Measurements from ENCODE around the gene FOXF2. TPM values are rescaled to one million over a fixed set of nuclear protein-coding genes. Genes with fewer than 3 reads are reported as not detected.

The FOXF2 gene
- total and polyA plus RNA-seq, 2 of the 13 experiments (the other 11 are each of a cell fraction or from before 2014, with no cell fraction given): not detected

DNA sequence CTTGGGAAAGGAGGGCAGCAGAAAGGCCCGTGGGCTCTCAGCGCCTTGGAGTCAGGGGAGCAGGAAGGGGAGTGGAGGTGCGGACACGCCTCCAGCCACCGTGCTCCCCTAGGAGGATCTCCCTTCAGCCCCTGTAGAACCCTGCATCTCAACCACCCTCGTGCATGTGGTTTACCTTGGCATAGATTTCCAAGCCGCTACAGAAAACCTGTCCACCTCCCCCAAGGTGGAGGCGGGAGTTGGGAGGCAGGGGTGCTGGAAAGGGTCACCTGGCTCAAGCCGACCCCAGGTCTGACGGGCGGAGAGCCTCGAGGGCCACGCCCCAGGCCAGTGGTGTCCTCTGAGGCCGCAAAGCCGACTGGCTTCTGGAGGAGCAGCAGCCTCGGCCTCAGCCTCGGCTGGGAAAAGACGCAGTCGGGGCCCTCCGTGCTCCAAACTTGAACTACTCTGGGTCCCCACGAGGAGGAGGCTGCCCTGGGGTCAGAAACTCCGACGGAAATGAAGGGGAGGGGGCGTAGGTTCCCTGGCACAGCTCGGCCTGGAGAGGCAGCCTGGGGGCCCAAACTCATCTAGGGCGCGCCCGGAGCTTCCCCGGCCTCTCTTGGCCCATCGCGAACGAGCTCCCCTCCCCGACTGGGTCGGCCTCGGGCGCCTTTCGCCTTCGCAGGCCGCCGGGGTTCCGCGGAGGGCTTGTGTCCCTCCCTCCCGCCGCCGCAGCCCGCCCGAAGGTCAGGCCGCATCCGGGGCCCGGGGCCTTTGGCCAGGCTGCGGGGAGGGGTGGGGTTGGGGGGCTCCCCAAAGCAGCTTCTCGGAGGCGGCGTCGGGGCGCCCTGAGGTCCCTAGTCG lies 6.3 kb upstream of the FOXF2 start (continued):
- TF ChIP-seq EZH2 (conservative IDR thresholded peaks at IDR 0.05; ENCODE audit: low read depth, low read length): peak; percentile 69; the same call in 1 of the 2 replicates
- no peak for TF ChIP-seq PAX8 (CRISPR knock-in tag; IDR thresholded peaks at IDR 0.05; ENCODE audit: borderline replicate concordance)
- no peak for TF ChIP-seq ZNF207 (IDR thresholded peaks at IDR 0.05; ENCODE audit: borderline replicate concordance)

DNA sequence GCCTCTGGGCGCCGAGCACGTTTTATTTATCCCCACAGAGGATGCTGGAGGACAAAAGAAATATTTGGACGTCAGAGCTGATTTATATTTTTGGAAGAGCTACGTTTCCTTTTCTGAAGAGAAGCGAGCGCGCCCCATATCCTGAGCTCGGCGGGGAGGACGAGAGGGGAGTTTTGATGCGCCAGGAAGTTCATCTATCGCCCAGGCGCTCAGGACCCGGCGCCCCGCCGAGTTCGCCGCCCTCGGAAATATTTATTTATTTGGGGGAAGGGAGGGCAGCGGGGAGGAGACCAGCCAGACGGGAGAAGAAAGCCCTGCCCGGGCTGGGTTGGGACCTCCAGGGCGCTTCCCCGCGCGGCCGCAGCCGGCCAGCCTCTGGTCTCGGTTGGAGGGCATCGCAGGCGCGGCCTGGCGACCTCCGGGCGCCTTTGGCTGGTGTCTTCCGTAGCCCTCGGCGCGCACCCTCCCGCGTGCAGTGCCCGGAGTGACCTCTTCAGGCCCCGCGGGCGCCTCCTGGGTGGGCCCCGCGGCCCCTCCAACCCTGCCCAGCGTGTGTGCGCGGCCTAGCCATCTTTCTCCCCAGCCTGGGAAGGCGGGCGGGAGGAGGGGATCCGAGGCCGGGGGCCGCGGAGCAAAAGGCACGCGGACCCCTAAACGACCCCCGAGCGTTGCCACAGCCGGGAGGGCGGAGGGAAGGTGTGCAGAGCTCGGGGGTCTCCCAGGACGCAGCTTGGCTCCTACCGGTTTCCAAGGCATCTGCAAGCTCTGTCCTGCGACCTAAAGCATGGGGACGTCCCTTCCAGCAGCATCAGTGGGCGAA lies 5.4 kb upstream of the FOXF2 start:
- BruUV-seq (replicated peaks): no TSS peak
- 15% methylated on average over 46 of the region's 71 CpGs for WGBS (ENCODE audit: low lambda C conversion rate)
- DNase-seq (ENCODE audit: low spot score): no peak

More for the DNA sequence above, 5.4 kb upstream of the FOXF2 start:
- Histone ChIP-seq H3K4me1 (ENCODE audit: insufficient read depth, low read length) (peaks cover 28% of the 10 kb centered on the region; the same call in 1 of the 2 replicates), H3K9ac (ENCODE audit: insufficient read depth, low read depth, low read length) (no peak overlapping the region), H3K4me3 (replicated peaks in 1 of 3; ENCODE audit: insufficient read depth in 1 of 3, low read depth in 2 of 3, low read length in 3 of 3) (no peak overlapping the region; a peak in 1 of 6 replicates), H3K9me3 (ENCODE audit: low read length) (no peaks in the 10 kb centered on the region), H3K4me2 (ENCODE audit: low read depth, low read length) (no peak overlapping the region), H2AFZ (ENCODE audit: low read length) (no peak overlapping the region), H3K27me3 (ENCODE audit: control insufficient read depth in 1 of 2, insufficient read depth in 2 of 2, low read length in 2 of 2) (peaks cover 47 to 97% of the 10 kb centered on the region in 2 experiments), H4K20me1 (ENCODE audit: insufficient read depth, low read length) (no peaks in the 10 kb centered on the region; the same call in 1 of the 2 replicates), H3K27ac (ENCODE audit: extremely low read length, insufficient read depth, low read length) (no peak overlapping the region), H3K79me2 (ENCODE audit: insufficient read depth, low read length) (no peaks in the 10 kb centered on the region), H3K36me3 (replicated peaks in 1 of 2; ENCODE audit: control insufficient read depth in 1 of 2, insufficient read depth in 2 of 2, low read length in 2 of 2) (no peaks in the 10 kb centered on the region)
- TF ChIP-seq EZH2 (conservative IDR thresholded peaks at IDR 0.05; ENCODE audit: low read depth, low read length): peak; percentile 43; the same call in 1 of the 2 replicates
- TF ChIP-seq, protein P1, sequence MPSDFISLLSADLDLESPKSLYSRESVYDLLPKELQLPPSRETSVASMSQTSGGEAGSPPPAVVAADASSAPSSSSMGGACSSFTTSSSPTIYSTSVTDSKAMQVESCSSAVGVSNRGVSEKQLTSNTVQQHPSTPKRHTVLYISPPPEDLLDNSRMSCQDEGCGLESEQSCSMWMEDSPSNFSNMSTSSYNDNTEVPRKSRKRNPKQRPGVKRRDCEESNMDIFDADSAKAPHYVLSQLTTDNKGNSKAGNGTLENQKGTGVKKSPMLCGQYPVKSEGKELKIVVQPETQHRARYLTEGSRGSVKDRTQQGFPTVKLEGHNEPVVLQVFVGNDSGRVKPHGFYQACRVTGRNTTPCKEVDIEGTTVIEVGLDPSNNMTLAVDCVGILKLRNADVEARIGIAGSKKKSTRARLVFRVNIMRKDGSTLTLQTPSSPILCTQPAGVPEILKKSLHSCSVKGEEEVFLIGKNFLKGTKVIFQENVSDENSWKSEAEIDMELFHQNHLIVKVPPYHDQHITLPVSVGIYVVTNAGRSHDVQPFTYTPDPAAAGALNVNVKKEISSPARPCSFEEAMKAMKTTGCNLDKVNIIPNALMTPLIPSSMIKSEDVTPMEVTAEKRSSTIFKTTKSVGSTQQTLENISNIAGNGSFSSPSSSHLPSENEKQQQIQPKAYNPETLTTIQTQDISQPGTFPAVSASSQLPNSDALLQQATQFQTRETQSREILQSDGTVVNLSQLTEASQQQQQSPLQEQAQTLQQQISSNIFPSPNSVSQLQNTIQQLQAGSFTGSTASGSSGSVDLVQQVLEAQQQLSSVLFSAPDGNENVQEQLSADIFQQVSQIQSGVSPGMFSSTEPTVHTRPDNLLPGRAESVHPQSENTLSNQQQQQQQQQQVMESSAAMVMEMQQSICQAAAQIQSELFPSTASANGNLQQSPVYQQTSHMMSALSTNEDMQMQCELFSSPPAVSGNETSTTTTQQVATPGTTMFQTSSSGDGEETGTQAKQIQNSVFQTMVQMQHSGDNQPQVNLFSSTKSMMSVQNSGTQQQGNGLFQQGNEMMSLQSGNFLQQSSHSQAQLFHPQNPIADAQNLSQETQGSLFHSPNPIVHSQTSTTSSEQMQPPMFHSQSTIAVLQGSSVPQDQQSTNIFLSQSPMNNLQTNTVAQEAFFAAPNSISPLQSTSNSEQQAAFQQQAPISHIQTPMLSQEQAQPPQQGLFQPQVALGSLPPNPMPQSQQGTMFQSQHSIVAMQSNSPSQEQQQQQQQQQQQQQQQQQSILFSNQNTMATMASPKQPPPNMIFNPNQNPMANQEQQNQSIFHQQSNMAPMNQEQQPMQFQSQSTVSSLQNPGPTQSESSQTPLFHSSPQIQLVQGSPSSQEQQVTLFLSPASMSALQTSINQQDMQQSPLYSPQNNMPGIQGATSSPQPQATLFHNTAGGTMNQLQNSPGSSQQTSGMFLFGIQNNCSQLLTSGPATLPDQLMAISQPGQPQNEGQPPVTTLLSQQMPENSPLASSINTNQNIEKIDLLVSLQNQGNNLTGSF (CRISPR knock-in tag; IDR thresholded peaks at IDR 0.05): no peak
- TF ChIP-seq MTF2 (CRISPR knock-in tag; IDR thresholded peaks at IDR 0.05; ENCODE audit: borderline replicate concordance): peak; percentile 11; the same call in 1 of the 2 replicates
- 0 out of 2 replicates have a peak, but pooled peaks have one; percentile 4 for TF ChIP-seq ZNF777 (CRISPR knock-in tag; IDR thresholded peaks at IDR 0.05)
- TF ChIP-seq MLLT10 (CRISPR knock-in tag; IDR thresholded peaks at IDR 0.05): no peak
- FAIRE-seq (no peak), ATAC-seq (no peak)
- CTCF ChIA-PET (ENCODE audit: low intra/inter-chr PET ratio, low total read pairs): interaction anchor here (2.8 kb wide), 1 partner anchor 48 kb away, joined by 9 read pairs; no protein-coding TSS in a partner anchor
- intact Hi-C loops (cut with micrococcal nuclease; ENCODE audit: unreplicated experiment): loop anchor here (5.0 kb wide), 2 partner anchors 472 to 662 kb away; no protein-coding TSS in a partner anchor
- in situ Hi-C loops (cut with HindIII; ENCODE audit: extremely low pct_ligation_motif_present, low pct_unique_long_range_greater_than_20kb): loop anchor here (5.0 kb wide), 2 partner anchors 472 to 587 kb away; no protein-coding TSS in a partner anchor
- POLR2A ChIA-PET: no interaction called here

Data from HepG2 (cell line).